HG02678 (cell line): ENCODE measurements around the gene IL9.
"Not testable (repeated sequence)": the region's sequence is repeated elsewhere in the genome, so short reads cannot be mapped to it uniquely, and the experiment has no call there.

Source experiments
- ATAC-seq: cut with Tn5 transposase; IDR thresholded peaks from one replicate; pipeline ENCODE4 v1.9.1; 2021; ENCODE audit warnings: mild to moderate bottlenecking, moderate library complexity; ENCODE audit not compliant: unreplicated experiment

The IL9 gene

GRCh38 chr5:135869935-135870334 lies 25.7 kb downstream of the IL9 start:
- no peak for ATAC-seq

GRCh38 chr5:135869276-135869675 lies 26.4 kb downstream of the IL9 start:
- ATAC-seq = no peak

GRCh38 chr5:135868681-135869080 lies 27.0 kb downstream of the IL9 start:
- ATAC-seq = no peak

GRCh38 chr5:135867599-135867998 lies 28.0 kb downstream of the IL9 start:
- ATAC-seq = no peak

- no peak for ATAC-seq
These were observed 29.6 kb downstream of the IL9 start for GRCh38 chr5:135866016-135866415.

GRCh38 chr5:135864503-135865435 lies 30.9 kb downstream of the IL9 start:
- no peak for ATAC-seq

- ATAC-seq = no peak
These were observed 32.9 kb downstream of the IL9 start for GRCh38 chr5:135862744-135863143.

GRCh38 chr5:135862086-135862485 lies 33.6 kb downstream of the IL9 start:
- no peak for ATAC-seq

GRCh38 chr5:135861641-135862040 lies 34.0 kb downstream of the IL9 start:
- ATAC-seq = no peak

- no peak for ATAC-seq
These were observed 36.0 kb downstream of the IL9 start for GRCh38 chr5:135859641-135860040.

GRCh38 chr5:135859186-135859585 lies 36.5 kb downstream of the IL9 start:
- ATAC-seq = not testable (repeated sequence)

- ATAC-seq = no peak
These were observed 37.9 kb downstream of the IL9 start for GRCh38 chr5:135857630-135858311.

- no peak for ATAC-seq
These were observed 43.5 kb downstream of the IL9 start for GRCh38 chr5:135851915-135852845.

GRCh38 chr5:135851186-135851914 lies 44.3 kb downstream of the IL9 start:
- no peak for ATAC-seq

GRCh38 chr5:135850671-135851070 lies 45.0 kb downstream of the IL9 start:
- ATAC-seq = no peak

GRCh38 chr5:135850231-135850630 lies 45.4 kb downstream of the IL9 start:
- ATAC-seq = no peak

- ATAC-seq = no peak
These were observed 47.7 kb downstream of the IL9 start for GRCh38 chr5:135847976-135848375.

GRCh38 chr5:135846311-135846710 lies 49.3 kb downstream of the IL9 start:
- no peak for ATAC-seq

GRCh38 chr5:135843571-135844337 lies 51.9 kb downstream of the IL9 start:
- ATAC-seq = no peak

GRCh38 chr5:135842737-135843136 lies 52.9 kb downstream of the IL9 start:
- no peak for ATAC-seq
